Thyroid gland (tissue), 4 donors: Measurements from ENCODE around the gene LCTL. TPM values are rescaled to one million over a fixed set of nuclear protein-coding genes. Genes with fewer than 3 reads are reported as not detected.

Experiments used
- DNase-seq, 2 donors: peaks; one replicate each; pipeline ENCODE4 v3.0.0-alpha.2; 2019
- H3K27ac ChIP-seq, 3 donors: fragments of 200-600 bp; sonication (generic); 1 replicate in 2 of 3; 2 replicates in 1 of 3; pipeline ENCODE4 v1.5.1; 2016 to 2019; ENCODE audit warnings: mild to moderate bottlenecking in 1 of 3, moderate library complexity in 1 of 3
- H3K27me3 ChIP-seq: fragments of 200-600 bp; sonication (generic); one replicate; pipeline ENCODE4 v1.5.1; 2019
- H3K36me3 ChIP-seq, 2 donors: fragments of 200-600 bp; sonication (generic); one replicate each; pipeline ENCODE4 v1.5.1; 2016 to 2019
- H3K4me1 ChIP-seq, 2 donors: fragments of 200-600 bp; sonication (generic); one replicate each; pipeline ENCODE4 v1.5.1; 2017 to 2019
- H3K4me3 ChIP-seq, 3 donors: fragments of 200-600 bp; sonication (generic); replicated peaks in 1 of 3; 1 replicate in 2 of 3; 2 replicates in 1 of 3; pipeline ENCODE4 v1.5.1; 2016; ENCODE audit warnings: mild to moderate bottlenecking in 1 of 3
- H3K9me3 ChIP-seq: fragments of 200-600 bp; sonication (generic); one replicate; pipeline ENCODE4 v1.5.1; 2017
- POLR2A ChIP-seq, 2 donors: fragments of 450-650 bp; IDR thresholded peaks; one replicate each; pipeline ENCODE4 v1.6.1; 2017; ENCODE audit warnings: antibody characterized with exemption in 2 of 2, mild to moderate bottlenecking in 2 of 2, moderate library complexity in 1 of 2
- WGBS, 2 donors: methylation state at CpG; one replicate each; pipeline ENCODE4 v1.1.5; 2017; 5-methylcytosine and 5-hydroxymethylcytosine counted together
- intact Hi-C: fragments of 100-400 bp; cut with DNase I; formaldehyde crosslinking; loops from one replicate; pipeline ENCODE4 v1.15.1; 2023
- total RNA-seq, 4 donors: library from RNA; depleted of rRNA; stranded (reverse); fragments of >200 nt; gene quantifications; one replicate each; pipeline ENCODE4 v1.2.3, GENCODE V29; 2016
- TF ChIP-seq, protein P1 (sequence below), 6 experiments: fragments of 200-600 bp in 3 of 6; fragments of 450-650 bp in 3 of 6; sonication (generic) in 3 of 6; IDR thresholded peaks; one replicate each; pipeline ENCODE4 v1.5.1; 2016 to 2019; ENCODE audit warnings: antibody characterized with exemption in 6 of 6, mild to moderate bottlenecking in 2 of 6, inconsistent platforms in 1 of 6, moderate library complexity in 1 of 6

The LCTL gene
- total RNA-seq, 4 donors from 2014 or later = not detected

DNA sequence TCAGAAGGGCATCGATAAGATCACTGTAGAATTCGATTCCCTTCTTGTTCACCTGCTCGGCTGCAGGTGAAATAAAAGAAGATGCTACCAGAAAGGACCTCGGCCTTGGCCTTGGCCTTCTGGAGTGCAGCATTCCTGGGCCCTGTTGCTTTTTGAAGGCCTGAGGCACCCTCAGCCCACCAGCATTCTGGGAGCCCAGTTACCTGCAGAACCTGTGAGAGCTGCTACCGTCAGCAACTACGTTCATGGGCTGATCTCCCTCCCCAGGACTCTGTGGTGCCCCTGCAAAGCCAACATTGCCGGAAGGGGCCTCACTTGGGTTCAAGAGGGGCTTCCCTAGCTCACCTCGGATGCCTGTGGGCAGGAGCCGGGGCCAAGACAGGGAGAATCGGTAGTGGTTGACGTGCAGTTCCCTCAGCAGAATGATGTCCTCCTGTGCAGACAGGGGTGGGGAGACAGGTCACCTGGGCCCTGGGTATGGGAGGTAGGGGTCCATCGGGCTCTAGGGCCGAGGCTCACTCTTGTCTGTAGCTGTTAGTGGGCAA is 2.2 kb downstream of the LCTL start:
- 90 to 93% methylated on average over 11 to 12 of the region's 13 CpGs for WGBS, 2 donors
- no peak for DNase-seq
- Histone ChIP-seq H3K27me3 (no peaks in the 10 kb centered on the region), H3K9me3 (no peaks in the 10 kb centered on the region), H3K27ac (no peak overlapping the region), H3K36me3 (no peaks in the 10 kb centered on the region), H3K4me1 (no peaks in the 10 kb centered on the region), H3K4me3 (no peak overlapping the region)
- intact Hi-C loops = no loop called here
- TF ChIP-seq POLR2A (IDR thresholded peaks at IDR 0.05) = no peak

GRCh38 chr15:66563126-66563525 is 2.7 kb downstream of the LCTL start:
- Histone ChIP-seq H3K4me3 (no peak overlapping the region), H3K27ac (no peak overlapping the region), H3K36me3 (no peaks in the 10 kb centered on the region), H3K9me3 (no peaks in the 10 kb centered on the region), H3K27me3 (no peaks in the 10 kb centered on the region), H3K4me1 (no peaks in the 10 kb centered on the region)
- TF ChIP-seq, protein P1, sequence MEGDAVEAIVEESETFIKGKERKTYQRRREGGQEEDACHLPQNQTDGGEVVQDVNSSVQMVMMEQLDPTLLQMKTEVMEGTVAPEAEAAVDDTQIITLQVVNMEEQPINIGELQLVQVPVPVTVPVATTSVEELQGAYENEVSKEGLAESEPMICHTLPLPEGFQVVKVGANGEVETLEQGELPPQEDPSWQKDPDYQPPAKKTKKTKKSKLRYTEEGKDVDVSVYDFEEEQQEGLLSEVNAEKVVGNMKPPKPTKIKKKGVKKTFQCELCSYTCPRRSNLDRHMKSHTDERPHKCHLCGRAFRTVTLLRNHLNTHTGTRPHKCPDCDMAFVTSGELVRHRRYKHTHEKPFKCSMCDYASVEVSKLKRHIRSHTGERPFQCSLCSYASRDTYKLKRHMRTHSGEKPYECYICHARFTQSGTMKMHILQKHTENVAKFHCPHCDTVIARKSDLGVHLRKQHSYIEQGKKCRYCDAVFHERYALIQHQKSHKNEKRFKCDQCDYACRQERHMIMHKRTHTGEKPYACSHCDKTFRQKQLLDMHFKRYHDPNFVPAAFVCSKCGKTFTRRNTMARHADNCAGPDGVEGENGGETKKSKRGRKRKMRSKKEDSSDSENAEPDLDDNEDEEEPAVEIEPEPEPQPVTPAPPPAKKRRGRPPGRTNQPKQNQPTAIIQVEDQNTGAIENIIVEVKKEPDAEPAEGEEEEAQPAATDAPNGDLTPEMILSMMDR (IDR thresholded peaks at IDR 0.05) = no peak
- no peak for TF ChIP-seq POLR2A (IDR thresholded peaks at IDR 0.05)
- intact Hi-C loops = no loop called here
- 81 to 88% methylated on average over 4 of the region's 4 CpGs for WGBS, 2 donors
- no peak for DNase-seq

DNA sequence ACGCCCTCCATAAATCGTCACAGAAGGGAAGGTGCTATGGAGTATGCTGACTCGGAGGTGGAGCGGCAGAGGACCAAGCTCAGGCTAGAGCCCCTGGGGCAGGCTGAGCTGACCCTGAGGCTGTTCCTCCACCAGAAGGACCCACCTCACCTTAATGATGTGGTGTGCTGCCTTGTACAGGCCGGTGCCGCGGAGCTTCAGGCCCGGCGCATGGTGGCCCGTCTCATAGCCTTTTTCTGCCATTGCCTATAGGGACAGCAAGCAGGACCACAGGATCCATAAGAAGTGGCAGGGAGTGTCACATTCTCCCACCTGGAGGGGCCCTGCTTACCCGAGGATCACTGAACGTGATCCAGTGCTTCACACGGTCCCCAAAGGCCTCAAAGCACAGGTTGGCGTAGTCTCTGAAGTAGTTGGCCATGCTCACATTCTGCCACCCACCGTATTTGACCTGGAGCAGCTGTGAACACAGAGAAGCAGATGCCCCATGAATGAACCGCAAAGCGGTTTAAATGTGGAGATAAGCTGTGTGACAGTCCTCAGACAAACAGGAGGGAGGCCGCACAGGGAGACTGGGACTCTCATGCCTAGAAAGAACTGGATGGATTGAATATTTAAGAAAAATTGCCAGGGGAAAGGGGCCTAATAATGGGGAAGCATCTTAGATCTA is 4.8 kb downstream of the LCTL start:
- intact Hi-C loops = no loop called here
- no peak overlapping the region for H3K27ac ChIP-seq
- H3K4me3 ChIP-seq = no peak overlapping the region
- TF ChIP-seq POLR2A (IDR thresholded peaks at IDR 0.05) = no peak
- TF ChIP-seq, protein P1 (IDR thresholded peaks at IDR 0.05) = no peak
- no peaks in the 10 kb centered on the region for H3K4me1 ChIP-seq
- DNase-seq = no peak
- no peaks in the 10 kb centered on the region for H3K9me3 ChIP-seq
- 88 to 91% methylated on average over 13 to 17 of the region's 18 CpGs for WGBS, 2 donors
- H3K27me3 ChIP-seq = no peaks in the 10 kb centered on the region
- H3K36me3 ChIP-seq = no peaks in the 10 kb centered on the region

- no peaks in the 10 kb centered on the region for H3K9me3 ChIP-seq
- TF ChIP-seq, protein P1 (IDR thresholded peaks at IDR 0.05) = no peak
- no peak for TF ChIP-seq POLR2A (IDR thresholded peaks at IDR 0.05)
- intact Hi-C loops = no loop called here
- no peaks in the 10 kb centered on the region for H3K4me1 ChIP-seq
- H3K27me3 ChIP-seq = no peaks in the 10 kb centered on the region
- WGBS, 2 donors = 86 to 96% methylated on average over 6 of the region's 6 CpGs
- H3K27ac ChIP-seq = no peak overlapping the region
- no peaks in the 10 kb centered on the region for H3K36me3 ChIP-seq
- no peak overlapping the region for H3K4me3 ChIP-seq
- DNase-seq = no peak
Observed at GRCh38 chr15:66558271-66558670, 7.5 kb downstream of the LCTL start.

DNA sequence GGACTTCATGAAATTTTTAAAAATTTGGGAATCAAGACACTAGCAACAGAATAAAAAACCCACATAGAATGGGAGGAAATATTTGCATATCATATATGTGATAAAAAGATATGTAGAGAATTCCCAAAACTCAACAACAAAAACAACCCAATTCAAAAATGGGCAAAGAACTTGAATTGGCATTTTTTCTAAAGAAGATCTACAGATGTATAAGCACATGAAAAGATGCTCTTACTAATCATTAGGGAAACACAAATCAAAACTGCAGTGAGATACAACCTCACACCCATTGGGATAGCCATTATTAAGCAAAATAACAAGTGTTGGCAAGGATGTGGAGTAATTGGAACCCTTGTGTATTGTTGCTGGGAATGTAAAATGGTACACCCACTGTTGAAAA is 10.1 kb downstream of the LCTL start:
- Histone ChIP-seq H3K4me1 (peaks cover 0 to 5% of the 10 kb centered on the region in 2 donors), H3K27ac (no peak overlapping the region), H3K27me3 (no peaks in the 10 kb centered on the region), H3K9me3 (no peaks in the 10 kb centered on the region), H3K36me3 (no peaks in the 10 kb centered on the region), H3K4me3 (no peak overlapping the region)
- no peak for DNase-seq
- intact Hi-C loops = no loop called here
- no peak for TF ChIP-seq POLR2A (IDR thresholded peaks at IDR 0.05)
- TF ChIP-seq, protein P1 (IDR thresholded peaks at IDR 0.05) = no peak
